Measurements from ENCODE around the gene PSG7.
"Not testable (repeated sequence)": the region's sequence is repeated elsewhere in the genome, so short reads cannot be mapped to it uniquely, and the experiment has no call there.

The PSG7 gene

GRCh38 chr19:42937107-42937506 lies at the start of gene PSG7:
PSG7 (minus strand) TSS chr19:42937207; CDS start chr19:42937076, 131 bp downstream.
- not testable (repeated sequence) for H2AFZ ChIP-seq (ENCODE audit: low read depth, low read length, severe bottlenecking); H3K9ac ChIP-seq (ENCODE audit: low read length); H3K27me3 ChIP-seq (ENCODE audit: low read length); H3K36me3 ChIP-seq (ENCODE audit: low read length); H3F3A ChIP-seq (ENCODE audit: insufficient read depth); H3K9me2 ChIP-seq (replicated peaks; ENCODE audit: insufficient read depth, low read length); H3K27ac ChIP-seq (ENCODE audit: low read depth, low read length); H3K9me3 ChIP-seq (ENCODE audit: insufficient read depth, low read length); H3K4me3 ChIP-seq (ENCODE audit: insufficient read depth, low read length, poor library complexity, severe bottlenecking); H3K4me2 ChIP-seq (ENCODE audit: low read depth, low read length, poor library complexity, severe bottlenecking); H3K79me2 ChIP-seq (ENCODE audit: insufficient read depth, low read length); H4K20me1 ChIP-seq (ENCODE audit: low read depth, low read length)

GRCh38 chr19:42985588-42985987 lies 48.6 kb upstream of the PSG7 start:
- TF ChIP-seq EZH2phosphoT487 (conservative IDR thresholded peaks at IDR 0.05; ENCODE audit: low read length), result no peak
- TF ChIP-seq, protein P1, sequence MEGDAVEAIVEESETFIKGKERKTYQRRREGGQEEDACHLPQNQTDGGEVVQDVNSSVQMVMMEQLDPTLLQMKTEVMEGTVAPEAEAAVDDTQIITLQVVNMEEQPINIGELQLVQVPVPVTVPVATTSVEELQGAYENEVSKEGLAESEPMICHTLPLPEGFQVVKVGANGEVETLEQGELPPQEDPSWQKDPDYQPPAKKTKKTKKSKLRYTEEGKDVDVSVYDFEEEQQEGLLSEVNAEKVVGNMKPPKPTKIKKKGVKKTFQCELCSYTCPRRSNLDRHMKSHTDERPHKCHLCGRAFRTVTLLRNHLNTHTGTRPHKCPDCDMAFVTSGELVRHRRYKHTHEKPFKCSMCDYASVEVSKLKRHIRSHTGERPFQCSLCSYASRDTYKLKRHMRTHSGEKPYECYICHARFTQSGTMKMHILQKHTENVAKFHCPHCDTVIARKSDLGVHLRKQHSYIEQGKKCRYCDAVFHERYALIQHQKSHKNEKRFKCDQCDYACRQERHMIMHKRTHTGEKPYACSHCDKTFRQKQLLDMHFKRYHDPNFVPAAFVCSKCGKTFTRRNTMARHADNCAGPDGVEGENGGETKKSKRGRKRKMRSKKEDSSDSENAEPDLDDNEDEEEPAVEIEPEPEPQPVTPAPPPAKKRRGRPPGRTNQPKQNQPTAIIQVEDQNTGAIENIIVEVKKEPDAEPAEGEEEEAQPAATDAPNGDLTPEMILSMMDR (IDR thresholded peaks at IDR 0.05; ENCODE audit: insufficient read depth, low read length, poor library complexity, severe bottlenecking), result no peak
- Histone ChIP-seq H3K4me2 (ENCODE audit: low read depth, low read length, poor library complexity, severe bottlenecking) (no peak overlapping the region), H3K27me3 (ENCODE audit: low read length) (no peaks in the 10 kb centered on the region), H3K4me3 (ENCODE audit: insufficient read depth, low read length, poor library complexity, severe bottlenecking) (no peak overlapping the region), H3F3A (ENCODE audit: insufficient read depth) (no peaks in the 10 kb centered on the region), H3K9me2 (replicated peaks; ENCODE audit: insufficient read depth, low read length) (no peaks in the 10 kb centered on the region), H3K36me3 (ENCODE audit: low read length) (no peaks in the 10 kb centered on the region), H3K9ac (ENCODE audit: low read length) (no peak overlapping the region), H4K20me1 (ENCODE audit: low read depth, low read length) (no peaks in the 10 kb centered on the region), H3K79me2 (ENCODE audit: insufficient read depth, low read length) (no peaks in the 10 kb centered on the region), H3K9me3 (ENCODE audit: insufficient read depth, low read length) (no peaks in the 10 kb centered on the region), H2AFZ (ENCODE audit: low read depth, low read length, severe bottlenecking) (no peak overlapping the region), H3K27ac (ENCODE audit: low read depth, low read length) (no peak overlapping the region)

DNA sequence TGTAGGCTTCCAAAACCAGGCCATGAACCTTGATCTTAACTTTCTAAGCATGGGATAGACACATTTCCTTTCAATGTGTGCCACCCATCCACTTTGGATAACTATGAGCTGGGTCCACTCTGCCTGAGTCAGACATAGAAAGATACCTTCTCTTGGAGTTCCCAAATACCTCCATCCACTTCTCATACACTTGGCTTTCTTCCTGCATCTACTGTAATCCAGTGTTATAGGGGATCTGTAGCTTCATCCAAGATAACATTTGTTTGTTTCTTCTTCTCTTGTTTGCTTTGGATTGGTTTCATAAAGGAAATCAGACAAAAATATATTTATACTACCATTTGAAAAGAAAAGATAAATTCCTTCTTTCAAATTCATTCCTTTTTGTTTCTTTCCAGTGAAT lies 45.1 kb upstream of the PSG7 start:
- not testable (repeated sequence) for H3K9ac ChIP-seq (ENCODE audit: low read length); H3K36me3 ChIP-seq (ENCODE audit: low read length); H3K4me3 ChIP-seq (ENCODE audit: insufficient read depth, low read length, poor library complexity, severe bottlenecking); H3K9me3 ChIP-seq (ENCODE audit: insufficient read depth, low read length); H3K9me2 ChIP-seq (replicated peaks; ENCODE audit: insufficient read depth, low read length); H2AFZ ChIP-seq (ENCODE audit: low read depth, low read length, severe bottlenecking); H4K20me1 ChIP-seq (ENCODE audit: low read depth, low read length); H3K79me2 ChIP-seq (ENCODE audit: insufficient read depth, low read length); H3K27me3 ChIP-seq (ENCODE audit: low read length); H3F3A ChIP-seq (ENCODE audit: insufficient read depth); H3K27ac ChIP-seq (ENCODE audit: low read depth, low read length); H3K4me2 ChIP-seq (ENCODE audit: low read depth, low read length, poor library complexity, severe bottlenecking)

DNA sequence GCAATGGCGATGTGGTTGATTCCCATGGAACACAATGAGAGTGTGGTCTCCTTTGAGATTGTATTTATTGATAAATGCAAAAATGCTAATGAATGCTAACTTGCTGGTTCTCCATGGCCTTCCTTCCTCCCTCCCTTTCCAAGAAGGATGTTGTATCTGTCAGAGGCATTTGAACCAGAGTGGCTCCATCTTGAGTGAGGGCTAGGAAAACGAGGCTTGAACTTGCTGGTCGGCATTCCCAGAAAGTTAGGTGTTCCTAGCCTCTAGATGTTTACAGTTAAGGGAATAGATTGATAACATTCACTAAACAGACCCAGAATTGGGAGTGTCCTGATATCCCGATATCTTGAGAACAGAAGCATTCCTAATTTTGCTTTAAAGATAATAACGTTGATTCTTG lies 34.4 kb upstream of the PSG7 start:
- H3K27me3 ChIP-seq (ENCODE audit: low read length); H3K4me3 ChIP-seq (ENCODE audit: insufficient read depth, low read length, poor library complexity, severe bottlenecking); H3K9me2 ChIP-seq (replicated peaks; ENCODE audit: insufficient read depth, low read length); H4K20me1 ChIP-seq (ENCODE audit: low read depth, low read length); H3F3A ChIP-seq (ENCODE audit: insufficient read depth); H3K4me2 ChIP-seq (ENCODE audit: low read depth, low read length, poor library complexity, severe bottlenecking); H3K9me3 ChIP-seq (ENCODE audit: insufficient read depth, low read length); H3K27ac ChIP-seq (ENCODE audit: low read depth, low read length); H3K79me2 ChIP-seq (ENCODE audit: insufficient read depth, low read length); H2AFZ ChIP-seq (ENCODE audit: low read depth, low read length, severe bottlenecking); H3K36me3 ChIP-seq (ENCODE audit: low read length); H3K9ac ChIP-seq (ENCODE audit: low read length): not testable (repeated sequence)

- no peak overlapping the region for H3K4me2 ChIP-seq (ENCODE audit: low read depth, low read length, poor library complexity, severe bottlenecking)
- H3K27ac ChIP-seq (ENCODE audit: low read depth, low read length), result no peak overlapping the region
Measured at GRCh38 chr19:42965176-42965575, 28.2 kb upstream of the PSG7 start.

More at GRCh38 chr19:42965176-42965575, 28.2 kb upstream of the PSG7 start:
- no peaks in the 10 kb centered on the region for H3K9me3 ChIP-seq (ENCODE audit: insufficient read depth, low read length)
- H3F3A ChIP-seq (ENCODE audit: insufficient read depth), result no peaks in the 10 kb centered on the region
- no peak overlapping the region for H3K4me3 ChIP-seq (ENCODE audit: insufficient read depth, low read length, poor library complexity, severe bottlenecking)
- H3K27me3 ChIP-seq (ENCODE audit: low read length), result no peaks in the 10 kb centered on the region
- no peaks in the 10 kb centered on the region for H3K36me3 ChIP-seq (ENCODE audit: low read length)
- TF ChIP-seq EZH2phosphoT487 (conservative IDR thresholded peaks at IDR 0.05; ENCODE audit: low read length), result no peak
- TF ChIP-seq, protein P1 (IDR thresholded peaks at IDR 0.05; ENCODE audit: insufficient read depth, low read length, poor library complexity, severe bottlenecking), result no peak
- H2AFZ ChIP-seq (ENCODE audit: low read depth, low read length, severe bottlenecking), result no peak overlapping the region
- no peaks in the 10 kb centered on the region for H3K79me2 ChIP-seq (ENCODE audit: insufficient read depth, low read length)
- H3K9ac ChIP-seq (ENCODE audit: low read length), result no peak overlapping the region
- H3K9me2 ChIP-seq (replicated peaks; ENCODE audit: insufficient read depth, low read length), result no peaks in the 10 kb centered on the region
- no peaks in the 10 kb centered on the region for H4K20me1 ChIP-seq (ENCODE audit: low read depth, low read length)

Data from SU-DHL-6 (cell line).